PC-3 (cell line): ENCODE measurements around the gene HNRNPLL. TPM values are rescaled to one million over a fixed set of nuclear protein-coding genes. Genes with fewer than 3 reads are reported as not detected.

ENCODE experiments used
- ATAC-seq: fragments of 200-7000 bp; cut with Tn5 transposase; 2 replicates; pipeline ENCODE4 v1.9.1; 2020; ENCODE audit warnings: mild to moderate bottlenecking, moderate library complexity
- BruUV-seq: library from RNA; stranded (reverse); fragments of 400-500 nt; replicated peaks from 2 replicates; lab custom pipeline; 2021; lab: Mats Ljungman, UMichigan
- CTCF ChIA-PET: fragments of 300-600 bp; sonication (Branson Sonifier 250); formaldehyde crosslinking; loops from one replicate; lab custom pipeline; 2022; ENCODE audit warnings: antibody characterized with exemption; lab: Charles Lee
- POLR2A ChIA-PET: fragments of 300-600 bp; sonication (Branson Sonifier 250); formaldehyde crosslinking; loops from one replicate; lab custom pipeline; 2022; ENCODE audit warnings: antibody characterized with exemption; ENCODE audit not compliant: unreplicated experiment; lab: Charles Lee
- DNase-seq: peaks from one replicate; pipeline ENCODE4 v3.0.0-alpha.2; 2015
- H2AFZ ChIP-seq: fragments of 300-600 bp; sonication (generic); 2 replicates; pipeline ENCODE4 v1.6.0; 2016; ENCODE audit warnings: antibody characterized with exemption, low read length
- H3F3A ChIP-seq: fragments of 300-600 bp; sonication (generic); one replicate; pipeline ENCODE4 v1.6.0; 2017; ENCODE audit warnings: antibody characterized with exemption, low read length, control low read depth, mild to moderate bottlenecking; ENCODE audit not compliant: unreplicated experiment
- H3K27ac ChIP-seq: fragments of 300-600 bp; sonication (generic); 2 replicates; pipeline ENCODE4 v1.5.1; 2016; ENCODE audit warnings: mild to moderate bottlenecking, low read length
- H3K27me3 ChIP-seq: fragments of 300-600 bp; sonication (generic); 2 replicates; pipeline ENCODE4 v1.6.1; 2016; ENCODE audit warnings: low read length, mixed read lengths
- H3K36me3 ChIP-seq: fragments of 300-600 bp; sonication (generic); 2 replicates; pipeline ENCODE4 v1.6.1; 2016; ENCODE audit warnings: low read depth, mixed run types, low read length, mixed read lengths
- H3K4me1 ChIP-seq: fragments of 300-600 bp; sonication (generic); 2 replicates; pipeline ENCODE4 v1.5.1; 2016; ENCODE audit warnings: low read length; ENCODE audit not compliant: insufficient read depth
- H3K4me2 ChIP-seq: fragments of 300-600 bp; sonication (generic); 2 replicates; pipeline ENCODE4 v1.6.0; 2016; ENCODE audit warnings: low read length
- H3K4me3 ChIP-seq: fragments of 300-600 bp; sonication (generic); 2 replicates; pipeline ENCODE4 v1.5.1; 2016; ENCODE audit warnings: mild to moderate bottlenecking, low read length, mixed read lengths
- H3K79me2 ChIP-seq: fragments of 300-600 bp; sonication (generic); 2 replicates; pipeline ENCODE4 v1.6.1; 2017; ENCODE audit warnings: low read length, mixed read lengths
- H3K9ac ChIP-seq: fragments of 300-600 bp; sonication (generic); 2 replicates; pipeline ENCODE4 v1.6.0; 2016; ENCODE audit warnings: mild to moderate bottlenecking, low read length
- H3K9me2 ChIP-seq: fragments of 300-600 bp; sonication (generic); replicated peaks from 2 replicates; pipeline ENCODE4 v1.6.1; 2016; ENCODE audit warnings: mixed run types, low read length, mixed read lengths
- H3K9me3 ChIP-seq: fragments of 300-600 bp; sonication (generic); 2 replicates; pipeline ENCODE4 v1.6.1; 2016; ENCODE audit warnings: low read length, mixed read lengths
- H4K20me1 ChIP-seq: fragments of 300-600 bp; sonication (generic); 2 replicates; pipeline ENCODE4 v1.6.1; 2016; ENCODE audit warnings: low read length, mixed read lengths
- EZH2 ChIP-seq: fragments of 300-600 bp; sonication (generic); IDR thresholded peaks from one replicate; pipeline ENCODE4 v1.6.1; 2017; ENCODE audit warnings: antibody characterized with exemption, mild to moderate bottlenecking, low read length; ENCODE audit not compliant: unreplicated experiment
- EZH2phosphoT487 ChIP-seq: fragments of 300-600 bp; sonication (generic); IDR thresholded peaks from 2 replicates; pipeline ENCODE4 v1.6.1; 2018; ENCODE audit warnings: mild to moderate bottlenecking, antibody characterized with exemption, low read length, borderline replicate concordance
- intact Hi-C: fragments of 100-400 bp; cut with micrococcal nuclease; formaldehyde crosslinking; loops from 2 replicates; pipeline ENCODE4 v1.9.0; 2023
- total RNA-seq: library from RNA; depleted of rRNA; stranded (reverse); fragments of >200 nt; gene quantifications from 2 replicates; pipeline ENCODE4 v1.2.3, GENCODE V29; 2014
- TF ChIP-seq, protein P1 (sequence below): fragments of 300-600 bp; sonication (generic); conservative IDR thresholded peaks from 2 replicates; pipeline ENCODE4 v1.5.1; 2017; ENCODE audit warnings: antibody characterized with exemption, low read depth, mild to moderate bottlenecking, low read length

Gene HNRNPLL
- total RNA-seq, 1 experiment from 2014 or later = 30.1 TPM

DNA sequence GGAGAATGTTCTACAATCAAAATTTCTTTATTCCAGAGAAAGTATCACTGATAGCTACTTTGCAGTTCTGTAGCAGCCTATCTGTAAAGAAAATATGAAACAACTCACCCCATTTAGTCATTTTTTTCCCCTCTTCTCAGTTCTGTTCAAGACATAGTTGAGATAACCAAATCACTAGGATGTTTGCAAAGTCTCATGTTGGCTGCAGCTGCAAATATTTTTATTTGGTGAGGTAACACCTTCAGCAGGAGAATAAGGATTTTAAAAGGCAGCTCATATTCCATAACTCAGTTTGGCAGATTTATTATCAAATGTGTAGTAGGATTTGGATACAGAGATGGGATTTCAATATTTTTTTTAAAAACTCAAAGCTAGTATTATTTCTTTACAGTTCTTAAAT, 41.0 kb downstream of the HNRNPLL start:
- H3K4me1 ChIP-seq = no peaks in the 10 kb centered on the region
- no peak overlapping the region for H3K9ac ChIP-seq
- no peak overlapping the region for H3K27ac ChIP-seq
- no peaks in the 10 kb centered on the region for H3K9me3 ChIP-seq
- no peaks in the 10 kb centered on the region for H3K9me2 ChIP-seq
- no TSS peak for BruUV-seq
- ChIA-PET CTCF (interaction anchor here (0.8 kb wide), 1 partner anchor 274 kb away, joined by 4 read pairs; no protein-coding TSS in a partner anchor), POLR2A (no interaction called here)
- no peak overlapping the region for H3K4me2 ChIP-seq
- H2AFZ ChIP-seq = no peak overlapping the region
- H3F3A ChIP-seq = no peaks in the 10 kb centered on the region
- H4K20me1 ChIP-seq = no peaks in the 10 kb centered on the region
- H3K27me3 ChIP-seq = no peaks in the 10 kb centered on the region
- H3K79me2 ChIP-seq = no peaks in the 10 kb centered on the region
- TF ChIP-seq EZH2phosphoT487 (no peak), EZH2 (no peak)
- TF ChIP-seq, protein P1, sequence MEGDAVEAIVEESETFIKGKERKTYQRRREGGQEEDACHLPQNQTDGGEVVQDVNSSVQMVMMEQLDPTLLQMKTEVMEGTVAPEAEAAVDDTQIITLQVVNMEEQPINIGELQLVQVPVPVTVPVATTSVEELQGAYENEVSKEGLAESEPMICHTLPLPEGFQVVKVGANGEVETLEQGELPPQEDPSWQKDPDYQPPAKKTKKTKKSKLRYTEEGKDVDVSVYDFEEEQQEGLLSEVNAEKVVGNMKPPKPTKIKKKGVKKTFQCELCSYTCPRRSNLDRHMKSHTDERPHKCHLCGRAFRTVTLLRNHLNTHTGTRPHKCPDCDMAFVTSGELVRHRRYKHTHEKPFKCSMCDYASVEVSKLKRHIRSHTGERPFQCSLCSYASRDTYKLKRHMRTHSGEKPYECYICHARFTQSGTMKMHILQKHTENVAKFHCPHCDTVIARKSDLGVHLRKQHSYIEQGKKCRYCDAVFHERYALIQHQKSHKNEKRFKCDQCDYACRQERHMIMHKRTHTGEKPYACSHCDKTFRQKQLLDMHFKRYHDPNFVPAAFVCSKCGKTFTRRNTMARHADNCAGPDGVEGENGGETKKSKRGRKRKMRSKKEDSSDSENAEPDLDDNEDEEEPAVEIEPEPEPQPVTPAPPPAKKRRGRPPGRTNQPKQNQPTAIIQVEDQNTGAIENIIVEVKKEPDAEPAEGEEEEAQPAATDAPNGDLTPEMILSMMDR = no peak
- peaks cover 2% of the 10 kb centered on the region; the same call in 1 of the 2 replicates for H3K36me3 ChIP-seq
- intact Hi-C loops = no loop called here
- DNase-seq (no peak), ATAC-seq (no peak)
- H3K4me3 ChIP-seq = no peak overlapping the region

DNA sequence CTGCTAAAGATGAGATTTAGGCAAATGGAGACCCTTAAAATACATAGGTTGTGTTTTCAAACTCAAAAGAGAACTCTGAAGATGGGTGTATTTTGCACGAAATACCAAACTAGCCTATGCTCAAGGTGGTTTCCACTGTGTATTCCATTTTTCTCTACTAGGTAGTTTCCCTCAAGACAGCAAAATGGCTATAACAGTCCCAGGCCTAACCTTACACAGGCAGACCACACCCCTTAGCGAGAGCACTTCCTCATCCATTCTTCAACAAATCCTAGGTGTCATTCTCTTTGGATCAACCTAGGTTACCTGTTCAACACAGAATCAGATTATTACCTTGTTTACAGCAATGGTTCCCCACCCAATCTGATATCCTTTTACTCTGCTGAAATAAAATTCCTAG, 42.6 kb downstream of the HNRNPLL start:
- H3K9me2 ChIP-seq = no peaks in the 10 kb centered on the region
- BruUV-seq = no TSS peak
- no peaks in the 10 kb centered on the region for H3K4me1 ChIP-seq
- no peaks in the 10 kb centered on the region for H3K27me3 ChIP-seq
- H3K9ac ChIP-seq = no peak overlapping the region
- no peak overlapping the region for H3K4me2 ChIP-seq
- ATAC-seq (no peak), DNase-seq (no peak)
- CTCF ChIA-PET = no interaction called here
- intact Hi-C loops = no loop called here
- H4K20me1 ChIP-seq = no peaks in the 10 kb centered on the region
- no peak overlapping the region for H3K4me3 ChIP-seq
- H3K27ac ChIP-seq = no peak overlapping the region
- peaks cover 2% of the 10 kb centered on the region; the same call in 1 of the 2 replicates for H3K36me3 ChIP-seq
- no peak overlapping the region for H2AFZ ChIP-seq
- no peaks in the 10 kb centered on the region for H3F3A ChIP-seq
- no peaks in the 10 kb centered on the region for H3K9me3 ChIP-seq
- TF ChIP-seq EZH2 (no peak), EZH2phosphoT487 (no peak)
- TF ChIP-seq, protein P1 = no peak
- POLR2A ChIA-PET = no interaction called here
- H3K79me2 ChIP-seq = no peaks in the 10 kb centered on the region

DNA sequence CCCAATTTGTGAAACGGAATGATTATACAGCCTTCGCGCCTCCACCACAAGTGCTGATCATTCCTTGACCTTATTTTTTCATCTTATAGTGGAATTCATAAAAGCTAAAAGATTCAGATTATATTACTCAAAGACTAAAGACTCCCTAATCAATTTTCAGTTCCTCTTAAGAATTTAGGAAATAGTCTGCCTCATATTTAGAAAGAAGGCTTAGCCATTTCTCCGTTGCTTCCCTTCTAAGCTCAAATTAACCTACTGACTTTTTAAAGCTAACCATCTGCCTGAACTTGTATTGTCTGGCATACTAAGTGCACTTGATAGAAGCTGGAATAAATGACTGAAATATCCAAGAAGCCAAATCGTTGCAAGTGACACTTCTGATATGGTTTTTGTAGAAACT, 44.7 kb downstream of the HNRNPLL start:
- H3K27ac ChIP-seq = no peak overlapping the region
- no peaks in the 10 kb centered on the region for H3K9me2 ChIP-seq
- peaks cover 2% of the 10 kb centered on the region; the same call in 1 of the 2 replicates for H3K36me3 ChIP-seq
- no TSS peak for BruUV-seq
- H2AFZ ChIP-seq = no peak overlapping the region
- H3K4me2 ChIP-seq = no peak overlapping the region
- TF ChIP-seq EZH2phosphoT487 = no peak
- TF ChIP-seq, protein P1 = no peak
- no peak for TF ChIP-seq EZH2
- ChIA-PET POLR2A (no interaction called here), CTCF (no interaction called here)
- ATAC-seq (no peak), DNase-seq (no peak)
- H3K9ac ChIP-seq = no peak overlapping the region
- no peaks in the 10 kb centered on the region for H3K9me3 ChIP-seq
- H3K79me2 ChIP-seq = no peaks in the 10 kb centered on the region
- H3K4me1 ChIP-seq = no peaks in the 10 kb centered on the region
- H4K20me1 ChIP-seq = no peaks in the 10 kb centered on the region
- intact Hi-C loops = no loop called here
- no peaks in the 10 kb centered on the region for H3K27me3 ChIP-seq
- H3F3A ChIP-seq = no peaks in the 10 kb centered on the region
- no peak overlapping the region for H3K4me3 ChIP-seq
